22Rv1 (cell line): ENCODE data around the gene ATG14.

ENCODE experiments used
- ZFX ChIP-seq: fragments of 450-650 bp; IDR thresholded peaks from 2 replicates; pipeline ENCODE4 v1.6.1; 2017; ENCODE audit warnings: antibody characterized with exemption, borderline replicate concordance
- TF ChIP-seq, protein P1 (sequence below): fragments of 450-650 bp; IDR thresholded peaks from 2 replicates; pipeline ENCODE4 v1.5.1; 2017; ENCODE audit warnings: mild to moderate bottlenecking

DNA sequence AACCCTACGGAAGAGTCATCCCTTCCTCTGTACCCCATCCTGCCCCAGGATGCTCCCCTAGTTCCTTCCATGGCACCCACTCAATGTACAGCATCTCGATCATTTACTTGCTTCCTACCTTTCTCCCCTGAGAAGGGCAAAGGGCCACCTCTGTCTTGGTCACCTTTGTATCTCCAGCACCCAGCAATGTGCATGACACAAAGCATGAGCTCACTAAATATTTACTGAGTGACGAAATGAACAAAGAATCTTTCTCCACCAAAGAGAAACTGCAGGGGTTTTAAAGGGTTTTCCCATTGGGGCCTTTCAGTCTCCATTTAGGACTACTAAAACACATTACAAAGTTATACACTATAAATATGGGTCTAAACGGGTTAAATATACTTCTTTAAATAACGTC lies 30.6 kb downstream of the ATG14 start:
- TF ChIP-seq, protein P1, sequence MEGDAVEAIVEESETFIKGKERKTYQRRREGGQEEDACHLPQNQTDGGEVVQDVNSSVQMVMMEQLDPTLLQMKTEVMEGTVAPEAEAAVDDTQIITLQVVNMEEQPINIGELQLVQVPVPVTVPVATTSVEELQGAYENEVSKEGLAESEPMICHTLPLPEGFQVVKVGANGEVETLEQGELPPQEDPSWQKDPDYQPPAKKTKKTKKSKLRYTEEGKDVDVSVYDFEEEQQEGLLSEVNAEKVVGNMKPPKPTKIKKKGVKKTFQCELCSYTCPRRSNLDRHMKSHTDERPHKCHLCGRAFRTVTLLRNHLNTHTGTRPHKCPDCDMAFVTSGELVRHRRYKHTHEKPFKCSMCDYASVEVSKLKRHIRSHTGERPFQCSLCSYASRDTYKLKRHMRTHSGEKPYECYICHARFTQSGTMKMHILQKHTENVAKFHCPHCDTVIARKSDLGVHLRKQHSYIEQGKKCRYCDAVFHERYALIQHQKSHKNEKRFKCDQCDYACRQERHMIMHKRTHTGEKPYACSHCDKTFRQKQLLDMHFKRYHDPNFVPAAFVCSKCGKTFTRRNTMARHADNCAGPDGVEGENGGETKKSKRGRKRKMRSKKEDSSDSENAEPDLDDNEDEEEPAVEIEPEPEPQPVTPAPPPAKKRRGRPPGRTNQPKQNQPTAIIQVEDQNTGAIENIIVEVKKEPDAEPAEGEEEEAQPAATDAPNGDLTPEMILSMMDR = no peak
- TF ChIP-seq ZFX = no peak
